ENCODE results near the gene CAMK2B. TPM values are rescaled to one million over a fixed set of nuclear protein-coding genes. Genes with fewer than 3 reads are reported as not detected.

The CAMK2B gene
- polyA plus RNA-seq, 4 donors: 2.1 to 2.9 (median 2.3) TPM

GRCh38 chr7:44235582-44236332, 89.6 kb downstream of the CAMK2B start:
- no peak for DNase-seq (ENCODE audit: low read depth in 4 of 4, low spot score in 3 of 4)

- DNase-seq (ENCODE audit: low read depth in 4 of 4, low spot score in 3 of 4): no peak
Measured at GRCh38 chr7:44235066-44235465, 90.3 kb downstream of the CAMK2B start.

- no peak for DNase-seq (ENCODE audit: low read depth in 4 of 4, low spot score in 3 of 4)
Measured at GRCh38 chr7:44232901-44233715, 92.3 kb downstream of the CAMK2B start.

- DNase-seq (ENCODE audit: low read depth in 4 of 4, low spot score in 3 of 4): no peak
Measured at GRCh38 chr7:44232396-44232795, 93.0 kb downstream of the CAMK2B start.

GRCh38 chr7:44231088-44231487, 94.3 kb downstream of the CAMK2B start:
- no peak for DNase-seq (ENCODE audit: low read depth in 4 of 4, low spot score in 3 of 4)

GRCh38 chr7:44230286-44230685, 95.1 kb downstream of the CAMK2B start:
- DNase-seq (ENCODE audit: low read depth in 4 of 4, low spot score in 3 of 4): no peak

- no peak for DNase-seq (ENCODE audit: low read depth in 4 of 4, low spot score in 3 of 4)
Measured at GRCh38 chr7:44229546-44230105, 95.8 kb downstream of the CAMK2B start.

- DNase-seq (ENCODE audit: low read depth in 4 of 4, low spot score in 3 of 4): no peak
Measured at GRCh38 chr7:44228571-44229350, 96.6 kb downstream of the CAMK2B start.

GRCh38 chr7:44227911-44228310, 97.5 kb downstream of the CAMK2B start:
- no peak for DNase-seq (ENCODE audit: low read depth in 4 of 4, low spot score in 3 of 4)

- no peak for DNase-seq (ENCODE audit: low read depth in 4 of 4, low spot score in 3 of 4)
Measured at GRCh38 chr7:44226396-44226753, 99.0 kb downstream of the CAMK2B start.

- DNase-seq (ENCODE audit: low read depth in 4 of 4, low spot score in 3 of 4): no peak
Measured at GRCh38 chr7:44225566-44226395, 99.6 kb downstream of the CAMK2B start.

GRCh38 chr7:44224974-44225565, 100.3 kb downstream of the CAMK2B start:
- DNase-seq (ENCODE audit: low read depth in 4 of 4, low spot score in 3 of 4): no peak

- DNase-seq (ENCODE audit: low read depth in 4 of 4, low spot score in 3 of 4): no peak
Measured at GRCh38 chr7:44224080-44224973, 101.1 kb downstream of the CAMK2B start.

- DNase-seq (ENCODE audit: low read depth in 4 of 4, low spot score in 3 of 4): no peak
Measured at GRCh38 chr7:44223362-44224079, 101.9 kb downstream of the CAMK2B start.

- DNase-seq (ENCODE audit: low read depth in 4 of 4, low spot score in 3 of 4): no peak
Measured at GRCh38 chr7:44222776-44223261, 102.6 kb downstream of the CAMK2B start.

GRCh38 chr7:44222074-44222473, 103.3 kb downstream of the CAMK2B start:
- DNase-seq (ENCODE audit: low read depth in 4 of 4, low spot score in 3 of 4): no peak

- DNase-seq (ENCODE audit: low read depth in 4 of 4, low spot score in 3 of 4): no peak
Measured at GRCh38 chr7:44221231-44221791, 104.1 kb downstream of the CAMK2B start.

Data from right renal pelvis (tissue), 4 donors.